Bronchial epithelial cell (primary cell): ENCODE measurements around the gene DENND6B. TPM values are rescaled to one million over a fixed set of nuclear protein-coding genes. Genes with fewer than 3 reads are reported as not detected.
A peak's percentile ranks its signal among the peaks of the same experiment; 100 is the strongest.

Experiments
- DNase-seq: peaks from one replicate; pipeline ENCODE4 v3.0.0-alpha.2; 2010; ENCODE audit warnings: low read depth
- FAIRE-seq: peaks from 2 replicates; lab custom pipeline; 2011; peaks lifted over from hg19 to GRCh38; lab: Jason Lieb, UNC
- H3K27me3 ChIP-seq: 2 replicates; pipeline ENCODE4 v1.5.1; 2011; ENCODE audit warnings: low read length; ENCODE audit not compliant: control insufficient read depth, insufficient read depth
- H3K36me3 ChIP-seq: 2 replicates; pipeline ENCODE4 v1.5.1; 2011; ENCODE audit warnings: low read length; ENCODE audit not compliant: control insufficient read depth, insufficient read depth
- H3K4me3 ChIP-seq: 2 replicates; pipeline ENCODE4 v1.5.1; 2011; ENCODE audit warnings: mild to moderate bottlenecking, low read depth, low read length, control low read depth
- total RNA-seq: library from RNA; depleted of rRNA; stranded (reverse); fragments of >200 nt; gene quantifications from 2 replicates; pipeline ENCODE4 v1.2.1, GENCODE V29; 2014
- TF ChIP-seq, protein P1 (sequence below): IDR thresholded peaks from 2 replicates; pipeline ENCODE4 v1.5.1; 2011; ENCODE audit warnings: mild to moderate bottlenecking, moderate library complexity, low read length, control low read depth, inconsistent platforms; ENCODE audit not compliant: insufficient read depth, severe bottlenecking

DENND6B gene
- total RNA-seq, 1 donor from 2014 or later: 1.1 TPM

- Histone ChIP-seq H3K27me3 (no peaks in the 10 kb centered on the region), H3K4me3 (no peak overlapping the region), H3K36me3 (no peaks in the 10 kb centered on the region)
- TF ChIP-seq, protein P1, sequence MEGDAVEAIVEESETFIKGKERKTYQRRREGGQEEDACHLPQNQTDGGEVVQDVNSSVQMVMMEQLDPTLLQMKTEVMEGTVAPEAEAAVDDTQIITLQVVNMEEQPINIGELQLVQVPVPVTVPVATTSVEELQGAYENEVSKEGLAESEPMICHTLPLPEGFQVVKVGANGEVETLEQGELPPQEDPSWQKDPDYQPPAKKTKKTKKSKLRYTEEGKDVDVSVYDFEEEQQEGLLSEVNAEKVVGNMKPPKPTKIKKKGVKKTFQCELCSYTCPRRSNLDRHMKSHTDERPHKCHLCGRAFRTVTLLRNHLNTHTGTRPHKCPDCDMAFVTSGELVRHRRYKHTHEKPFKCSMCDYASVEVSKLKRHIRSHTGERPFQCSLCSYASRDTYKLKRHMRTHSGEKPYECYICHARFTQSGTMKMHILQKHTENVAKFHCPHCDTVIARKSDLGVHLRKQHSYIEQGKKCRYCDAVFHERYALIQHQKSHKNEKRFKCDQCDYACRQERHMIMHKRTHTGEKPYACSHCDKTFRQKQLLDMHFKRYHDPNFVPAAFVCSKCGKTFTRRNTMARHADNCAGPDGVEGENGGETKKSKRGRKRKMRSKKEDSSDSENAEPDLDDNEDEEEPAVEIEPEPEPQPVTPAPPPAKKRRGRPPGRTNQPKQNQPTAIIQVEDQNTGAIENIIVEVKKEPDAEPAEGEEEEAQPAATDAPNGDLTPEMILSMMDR: no peak
- DNase-seq (no peak), FAIRE-seq (no peak)
Measured at GRCh38 chr22:50268655-50269113, 58.1 kb downstream of the DENND6B start.

- Histone ChIP-seq H3K4me3 (peak overlapping the region; percentile 27), H3K27me3 (no peaks in the 10 kb centered on the region), H3K36me3 (no peaks in the 10 kb centered on the region)
- DNase-seq (peak; percentile 32), FAIRE-seq (no peak)
- TF ChIP-seq, protein P1: peak; percentile 40
Measured at GRCh38 chr22:50267591-50268390, 59.0 kb downstream of the DENND6B start.

- H3K4me3 ChIP-seq: no peak overlapping the region
- DNase-seq (no peak), FAIRE-seq (no peak)
- no peaks in the 10 kb centered on the region for H3K27me3 ChIP-seq
- TF ChIP-seq, protein P1: no peak
- H3K36me3 ChIP-seq: no peaks in the 10 kb centered on the region
Measured at GRCh38 chr22:50266994-50267393, 59.8 kb downstream of the DENND6B start.

DNA sequence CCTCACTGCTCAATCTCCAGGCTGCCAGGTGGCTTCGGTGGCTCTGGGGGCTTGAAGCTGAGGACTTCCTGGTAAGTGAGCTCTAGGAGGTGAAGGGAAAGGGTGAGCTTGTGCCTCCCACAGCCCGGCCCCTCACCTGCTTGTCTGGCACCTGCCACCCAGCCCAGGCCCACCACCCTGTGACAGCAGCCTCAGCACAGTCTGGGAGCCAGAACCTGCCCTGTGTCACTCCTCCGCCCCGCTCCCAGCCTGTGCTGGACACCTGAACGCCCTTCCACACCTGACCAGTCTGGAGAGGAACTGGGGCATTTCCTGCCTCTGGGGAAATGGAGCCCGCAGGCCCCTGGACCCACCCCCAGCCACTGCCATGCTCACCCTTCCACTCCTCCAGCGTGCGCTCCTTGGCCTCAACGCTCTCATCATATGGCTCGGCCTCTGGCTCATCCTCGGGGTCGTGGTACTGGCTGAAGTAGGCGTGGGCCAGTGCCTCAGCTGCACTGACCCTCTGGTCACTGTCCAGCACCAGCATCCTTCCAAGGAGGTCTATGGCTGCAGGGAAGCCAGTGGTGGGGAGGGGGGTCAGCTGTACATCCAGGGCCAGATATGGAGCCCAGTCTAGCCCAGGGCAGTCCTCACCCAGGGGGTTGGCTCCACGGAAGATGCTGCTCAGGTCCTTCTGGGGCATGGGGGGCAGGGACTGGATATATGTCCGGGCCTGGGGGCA lies 61.7 kb downstream of the DENND6B start:
- FAIRE-seq (no peak), DNase-seq (no peak)
- TF ChIP-seq, protein P1: no peak
- Histone ChIP-seq H3K4me3 (no peak overlapping the region), H3K27me3 (no peaks in the 10 kb centered on the region), H3K36me3 (no peaks in the 10 kb centered on the region)

DNA sequence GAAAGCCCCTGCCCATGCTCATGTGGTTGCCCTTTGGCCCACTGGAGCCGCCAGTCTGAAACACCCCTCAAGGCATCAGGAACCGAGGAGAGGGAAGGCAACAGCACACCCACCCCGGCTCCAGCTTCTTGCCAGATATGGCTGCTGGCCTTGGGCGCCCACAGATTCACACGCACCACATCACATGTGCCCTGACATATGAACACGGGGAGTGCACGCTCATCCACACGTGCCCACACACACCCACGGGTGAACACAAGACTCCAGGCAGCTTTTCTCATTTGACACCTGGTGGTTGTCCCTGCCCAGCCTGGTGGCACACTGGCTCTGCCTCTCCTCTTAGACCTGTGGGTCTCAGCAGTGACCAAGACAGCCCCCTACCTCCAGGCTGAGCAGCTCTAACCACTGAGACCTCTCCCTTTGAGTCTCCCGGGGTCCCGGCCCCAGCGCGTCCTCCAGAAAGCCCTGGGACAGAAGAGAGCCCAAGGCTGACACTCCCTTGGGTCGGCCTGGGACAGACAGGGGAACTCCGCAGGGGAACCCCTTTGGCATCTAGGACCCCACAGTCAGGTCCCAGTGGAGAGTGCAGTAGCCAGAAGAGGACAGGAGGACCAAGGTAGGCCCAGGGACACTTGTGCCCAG lies 62.6 kb downstream of the DENND6B start:
- TF ChIP-seq, protein P1: no peak
- FAIRE-seq: no peak
- H3K36me3 ChIP-seq: no peaks in the 10 kb centered on the region
- H3K27me3 ChIP-seq: no peaks in the 10 kb centered on the region
- no peak overlapping the region for H3K4me3 ChIP-seq
- DNase-seq: no peak
